NB4 (cell line): Measurements from ENCODE around the gene MSRB1.

Source experiments
- POLR2A ChIP-seq: IDR thresholded peaks from 2 replicates; pipeline ENCODE4 v1.6.1; 2011; ENCODE audit warnings: mild to moderate bottlenecking; ENCODE audit not compliant: insufficient read length; ENCODE audit errors: extremely low read depth
- TF ChIP-seq, protein P1 (sequence below): IDR thresholded peaks from one replicate; pipeline ENCODE4 v1.5.1; 2012; ENCODE audit warnings: low read depth, low read length

DNA sequence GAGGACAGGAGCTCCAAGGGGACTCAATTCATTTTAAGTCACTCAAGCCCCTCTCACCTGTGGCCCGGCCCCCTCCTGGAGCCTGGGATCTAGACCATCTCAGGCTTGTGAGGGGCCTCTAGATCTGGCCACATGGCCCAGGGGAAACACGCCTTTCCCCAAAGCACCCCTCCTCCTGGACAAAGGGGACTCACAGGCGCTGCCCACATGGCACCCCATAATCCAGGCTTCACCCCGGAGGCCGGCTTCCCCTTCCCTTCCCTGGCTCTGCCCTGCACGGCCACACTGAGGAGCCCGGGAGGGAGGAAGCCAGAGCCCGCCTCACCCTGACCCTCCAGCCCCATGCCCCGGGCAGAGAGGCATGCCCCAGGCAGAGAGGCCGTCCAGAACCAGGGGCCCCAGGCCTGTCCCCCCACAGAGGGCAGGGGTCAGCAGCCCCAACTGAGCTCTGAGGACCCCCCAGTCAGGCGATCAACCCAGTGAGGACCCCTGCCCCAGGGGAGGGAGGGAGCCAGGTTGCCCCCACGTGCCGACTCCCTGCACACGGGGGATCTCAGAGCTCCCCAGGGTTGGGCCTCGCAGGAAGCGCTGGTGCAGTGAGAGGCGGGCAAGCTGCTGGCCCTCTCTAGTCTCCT, 35.7 kb downstream of the MSRB1 start:
- TF ChIP-seq POLR2A: no peak
- TF ChIP-seq, protein P1, sequence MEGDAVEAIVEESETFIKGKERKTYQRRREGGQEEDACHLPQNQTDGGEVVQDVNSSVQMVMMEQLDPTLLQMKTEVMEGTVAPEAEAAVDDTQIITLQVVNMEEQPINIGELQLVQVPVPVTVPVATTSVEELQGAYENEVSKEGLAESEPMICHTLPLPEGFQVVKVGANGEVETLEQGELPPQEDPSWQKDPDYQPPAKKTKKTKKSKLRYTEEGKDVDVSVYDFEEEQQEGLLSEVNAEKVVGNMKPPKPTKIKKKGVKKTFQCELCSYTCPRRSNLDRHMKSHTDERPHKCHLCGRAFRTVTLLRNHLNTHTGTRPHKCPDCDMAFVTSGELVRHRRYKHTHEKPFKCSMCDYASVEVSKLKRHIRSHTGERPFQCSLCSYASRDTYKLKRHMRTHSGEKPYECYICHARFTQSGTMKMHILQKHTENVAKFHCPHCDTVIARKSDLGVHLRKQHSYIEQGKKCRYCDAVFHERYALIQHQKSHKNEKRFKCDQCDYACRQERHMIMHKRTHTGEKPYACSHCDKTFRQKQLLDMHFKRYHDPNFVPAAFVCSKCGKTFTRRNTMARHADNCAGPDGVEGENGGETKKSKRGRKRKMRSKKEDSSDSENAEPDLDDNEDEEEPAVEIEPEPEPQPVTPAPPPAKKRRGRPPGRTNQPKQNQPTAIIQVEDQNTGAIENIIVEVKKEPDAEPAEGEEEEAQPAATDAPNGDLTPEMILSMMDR: no peak
